OCI-LY7 (cell line): ENCODE results near the gene CHRNB4. TPM values are rescaled to one million over a fixed set of nuclear protein-coding genes. Genes with fewer than 3 reads are reported as not detected.

Experiments
- BruUV-seq: library from RNA; stranded (reverse); fragments of 400-500 nt; replicated peaks from 2 replicates; lab custom pipeline; 2021; lab: Mats Ljungman, UMichigan
- CTCF ChIA-PET: fragments of 300-600 bp; sonication (Branson Sonifier 250); formaldehyde crosslinking; loops from one replicate; lab custom pipeline; 2022; ENCODE audit warnings: antibody characterized with exemption; ENCODE audit not compliant: unreplicated experiment; lab: Charles Lee
- POLR2A ChIA-PET: fragments of 300-600 bp; sonication (Branson Sonifier 250); formaldehyde crosslinking; loops from one replicate; lab custom pipeline; 2022; ENCODE audit warnings: antibody characterized with exemption; lab: Charles Lee
- DNase-seq: peaks from one replicate; pipeline ENCODE4 v3.0.0-alpha.2; 2015; ENCODE audit warnings: low spot score
- H2AFZ ChIP-seq: fragments of 200-600 bp; sonication (generic), shearing (Covaris generic); 2 replicates; pipeline ENCODE4 v1.6.1; 2014; ENCODE audit warnings: mild to moderate bottlenecking, antibody characterized with exemption, low read length, moderate library complexity
- H3K27ac ChIP-seq: fragments of 200-600 bp; sonication (generic); 2 replicates; pipeline ENCODE4 v1.5.1; 2014; ENCODE audit warnings: mixed run types, low read depth, mild to moderate bottlenecking, moderate library complexity, low read length, inconsistent platforms; ENCODE audit not compliant: poor library complexity, severe bottlenecking
- H3K36me3 ChIP-seq: fragments of 200-600 bp; sonication (generic); 2 replicates; pipeline ENCODE4 v1.6.1; 2014; ENCODE audit warnings: mild to moderate bottlenecking, antibody characterized with exemption, low read length, moderate library complexity, mixed read lengths; ENCODE audit not compliant: insufficient read depth
- H3K4me1 ChIP-seq: fragments of 200-600 bp; sonication (generic); 2 replicates; pipeline ENCODE4 v1.5.1; 2014; ENCODE audit warnings: mild to moderate bottlenecking, low read length; ENCODE audit not compliant: insufficient read depth, poor library complexity, severe bottlenecking
- H3K4me2 ChIP-seq: fragments of 200-600 bp; sonication (generic); 2 replicates; pipeline ENCODE4 v1.6.1; 2014; ENCODE audit warnings: mild to moderate bottlenecking, low read length
- H3K4me3 ChIP-seq: fragments of 200-600 bp; sonication (generic); 2 replicates; pipeline ENCODE4 v1.5.1; 2014; ENCODE audit warnings: mild to moderate bottlenecking, low read depth, low read length; ENCODE audit not compliant: poor library complexity, severe bottlenecking
- H3K79me2 ChIP-seq: fragments of 200-600 bp; sonication (generic); 2 replicates; pipeline ENCODE4 v1.6.1; 2016; ENCODE audit warnings: low read depth, mild to moderate bottlenecking, low read length, moderate library complexity, mixed read lengths; ENCODE audit not compliant: insufficient read depth
- H3K9me2 ChIP-seq: fragments of 200-600 bp; sonication (generic); 2 replicates; pipeline ENCODE4 v1.6.1; 2016; ENCODE audit warnings: mild to moderate bottlenecking, low read length, mixed read lengths; ENCODE audit not compliant: insufficient read depth
- H3K9me3 ChIP-seq: fragments of 200-600 bp; sonication (generic); 2 replicates; pipeline ENCODE4 v1.6.1; 2014; ENCODE audit warnings: mild to moderate bottlenecking, mixed run types, low read length, mixed read lengths
- H4K20me1 ChIP-seq: fragments of 200-600 bp; sonication (generic); 2 replicates; pipeline ENCODE4 v1.6.1; 2014; ENCODE audit warnings: mild to moderate bottlenecking, antibody characterized with exemption, low read length, moderate library complexity, mixed read lengths; ENCODE audit not compliant: insufficient read depth
- CTCF ChIP-seq: fragments of 200-600 bp; sonication (generic); conservative IDR thresholded peaks from 2 replicates; pipeline ENCODE4 v1.5.1; 2014; ENCODE audit warnings: mild to moderate bottlenecking, antibody characterized with exemption, low read length, moderate library complexity, mixed read lengths
- EZH2phosphoT487 ChIP-seq: fragments of 200-600 bp; sonication (generic); IDR thresholded peaks from 2 replicates; pipeline ENCODE4 v1.6.1; 2018; ENCODE audit warnings: low read depth, borderline replicate concordance, mild to moderate bottlenecking, mixed run types, antibody characterized with exemption, low read length, moderate library complexity, mixed read lengths
- intact Hi-C: fragments of 100-400 bp; cut with micrococcal nuclease; formaldehyde crosslinking; loops from one replicate; pipeline ENCODE4 v1.10.0; 2022; ENCODE audit not compliant: unreplicated experiment
- total RNA-seq, 2 experiments: library from RNA; depleted of rRNA in 1 of 2; stranded (reverse); fragments of >200 nt in 1 of 2; shearing (Covaris generic) in 1 of 2; gene quantifications; 2 replicates each; pipeline ENCODE4 v1.2.3, GENCODE V29; 2014 to 2022

CHRNB4 gene
- total RNA-seq, 2 experiments from 2014 or later, result not detected

GRCh38 chr15:78666010-78666409 is 25.0 kb upstream of the CHRNB4 start:
- H2AFZ ChIP-seq, result no peak overlapping the region
- H3K4me3 ChIP-seq, result no peak overlapping the region
- CTCF ChIA-PET, result no interaction called here
- H3K9me2 ChIP-seq, result no peaks in the 10 kb centered on the region
- H3K4me1 ChIP-seq, result no peaks in the 10 kb centered on the region
- no peaks in the 10 kb centered on the region for H4K20me1 ChIP-seq
- H3K36me3 ChIP-seq, result no peaks in the 10 kb centered on the region
- no peak overlapping the region for H3K4me2 ChIP-seq
- POLR2A ChIA-PET, result no interaction called here
- no peak overlapping the region for H3K27ac ChIP-seq
- no peaks in the 10 kb centered on the region for H3K9me3 ChIP-seq
- DNase-seq, result no peak
- intact Hi-C loops, result no loop called here
- TF ChIP-seq CTCF, result no peak
- H3K79me2 ChIP-seq, result no peaks in the 10 kb centered on the region
- BruUV-seq, result no TSS peak

GRCh38 chr15:78663703-78664102 is 22.7 kb upstream of the CHRNB4 start:
- Histone ChIP-seq H3K27ac (no peak overlapping the region), H3K79me2 (no peaks in the 10 kb centered on the region), H3K4me1 (no peaks in the 10 kb centered on the region), H2AFZ (no peak overlapping the region), H3K4me3 (no peak overlapping the region), H3K36me3 (no peaks in the 10 kb centered on the region), H3K9me2 (no peaks in the 10 kb centered on the region), H3K4me2 (no peak overlapping the region), H3K9me3 (no peaks in the 10 kb centered on the region), H4K20me1 (no peaks in the 10 kb centered on the region)
- no TSS peak for BruUV-seq
- DNase-seq, result no peak
- CTCF ChIA-PET, result no interaction called here
- intact Hi-C loops, result no loop called here
- TF ChIP-seq CTCF, result no peak
- no peak for TF ChIP-seq EZH2phosphoT487
- POLR2A ChIA-PET, result interaction anchor here (0.6 to 0.8 kb wide), 2 partner anchors 21 to 337 kb away, joined by 3 read pairs; no protein-coding TSS in a partner anchor

- ChIA-PET CTCF (no interaction called here), POLR2A (no interaction called here)
- TF ChIP-seq EZH2phosphoT487, result no peak
- TF ChIP-seq CTCF, result no peak
- no peak overlapping the region for H2AFZ ChIP-seq
- intact Hi-C loops, result no loop called here
- H3K4me2 ChIP-seq, result no peak overlapping the region
- no peaks in the 10 kb centered on the region for H3K9me2 ChIP-seq
- no peaks in the 10 kb centered on the region for H3K36me3 ChIP-seq
- BruUV-seq, result no TSS peak
- DNase-seq, result no peak
- H3K9me3 ChIP-seq, result no peaks in the 10 kb centered on the region
- no peaks in the 10 kb centered on the region for H4K20me1 ChIP-seq
- no peaks in the 10 kb centered on the region for H3K4me1 ChIP-seq
- no peak overlapping the region for H3K4me3 ChIP-seq
- H3K27ac ChIP-seq, result no peak overlapping the region
- H3K79me2 ChIP-seq, result no peaks in the 10 kb centered on the region
Measured at GRCh38 chr15:78662028-78662427, 21.0 kb upstream of the CHRNB4 start.
